ENCODE measurements around the gene R3HDML.

Gene R3HDML

DNA sequence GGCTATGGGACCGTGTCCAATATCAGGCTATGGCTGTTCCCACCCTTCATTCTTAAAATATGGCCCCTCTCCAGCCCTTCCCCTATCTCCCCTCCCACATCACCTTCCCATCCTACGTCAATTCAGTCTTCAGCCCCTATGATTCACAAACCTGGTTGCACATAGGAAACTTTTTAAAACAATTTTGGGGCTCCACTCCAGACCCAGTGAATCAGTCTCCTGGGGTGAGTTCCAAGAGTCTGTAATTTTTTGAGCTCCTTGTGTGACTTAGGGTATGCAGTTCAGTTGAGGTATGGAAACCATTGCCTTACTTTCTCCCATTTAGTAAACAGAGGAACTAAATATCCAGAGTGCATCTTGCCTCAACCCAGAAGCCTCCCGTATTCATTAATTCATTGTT lies 24.2 kb downstream of the R3HDML start:
- no peak overlapping the region for H3K4me3 ChIP-seq (ENCODE audit: low read depth, low read length)

DNA sequence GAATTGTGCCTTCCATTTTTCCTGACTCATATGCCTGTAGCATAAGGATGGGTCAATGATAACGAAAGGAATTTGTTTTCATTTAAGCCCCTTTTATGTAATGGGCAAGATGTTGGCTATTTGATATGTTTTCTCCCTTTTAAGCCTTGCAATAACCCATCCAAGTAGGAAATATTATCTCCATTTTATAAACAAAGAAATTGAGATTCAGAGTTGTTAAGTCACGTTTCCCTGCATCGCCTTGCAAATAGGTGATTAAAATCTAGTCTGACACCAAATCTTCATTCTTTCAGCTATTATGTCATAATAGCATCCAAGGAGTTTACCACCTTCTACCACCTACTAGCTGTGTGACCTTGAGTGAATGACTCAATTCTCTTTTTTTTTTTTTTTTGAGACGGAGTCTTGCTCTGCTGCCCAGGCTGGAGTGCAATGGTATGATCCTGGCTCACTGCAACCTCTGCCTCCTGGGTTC lies 25.7 kb downstream of the R3HDML start:
- no peak overlapping the region for H3K4me3 ChIP-seq (ENCODE audit: low read depth, low read length)

DNA sequence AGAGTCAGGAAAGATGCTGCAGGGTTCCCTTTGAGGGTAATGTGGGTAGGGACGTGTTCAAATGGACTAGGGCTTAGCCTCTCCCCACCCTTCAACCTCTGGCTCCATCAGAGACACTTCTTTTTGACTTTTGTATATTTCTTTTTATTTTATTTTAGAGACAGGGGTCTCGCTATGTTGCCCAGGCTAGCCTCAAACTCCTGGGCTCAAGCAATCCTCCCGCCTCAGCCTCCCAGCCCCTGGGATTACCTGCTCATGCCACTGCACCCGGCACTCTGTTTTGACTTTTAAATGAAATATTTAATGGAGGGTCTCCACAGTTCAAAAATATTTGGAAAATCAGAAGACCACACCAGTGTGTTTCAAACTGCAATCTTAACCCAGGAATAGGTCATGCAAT lies 27.2 kb downstream of the R3HDML start:
- no peak overlapping the region for H3K4me3 ChIP-seq (ENCODE audit: low read depth, low read length)

DNA sequence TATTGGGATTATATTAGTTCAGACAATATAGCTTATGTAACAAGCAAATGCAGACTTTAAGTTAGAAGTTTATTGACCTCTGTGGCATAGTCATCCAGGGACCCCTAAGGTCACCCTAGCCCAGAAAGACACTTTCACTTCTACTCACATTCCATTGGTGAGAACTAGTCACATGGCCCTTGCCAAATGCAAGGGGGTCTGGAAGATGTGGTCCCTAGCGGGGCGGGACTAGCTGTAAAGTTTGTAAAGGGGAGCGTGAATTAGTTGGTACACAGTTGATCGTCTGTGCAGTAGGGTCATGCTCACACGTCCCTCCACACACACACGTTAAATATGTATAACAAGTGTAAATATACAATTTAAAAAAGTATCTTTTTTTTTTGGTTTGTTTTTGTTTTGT lies 27.9 kb downstream of the R3HDML start:
- no peak overlapping the region for H3K4me3 ChIP-seq (ENCODE audit: low read depth, low read length)

DNA sequence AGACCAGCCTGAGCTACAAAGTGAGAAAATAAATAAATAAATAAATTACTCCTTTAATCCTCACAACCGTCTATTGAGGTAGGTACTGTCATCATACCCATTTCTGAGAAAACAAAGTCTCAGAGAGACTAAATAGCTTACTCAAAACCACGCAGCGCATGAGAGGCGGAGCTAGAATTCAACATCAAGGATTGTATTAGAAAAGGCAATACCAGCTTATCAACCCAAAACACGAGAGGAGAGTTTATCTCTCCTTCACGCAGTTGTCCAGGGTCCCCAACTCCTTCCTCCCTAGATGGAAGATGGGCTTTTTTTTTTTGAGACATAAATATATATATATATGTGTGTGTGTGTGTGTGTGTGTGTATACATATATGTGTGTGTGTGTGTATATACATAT lies 30.9 kb downstream of the R3HDML start:
- H3K4me3 ChIP-seq (ENCODE audit: low read depth, low read length), result no peak overlapping the region

DNA sequence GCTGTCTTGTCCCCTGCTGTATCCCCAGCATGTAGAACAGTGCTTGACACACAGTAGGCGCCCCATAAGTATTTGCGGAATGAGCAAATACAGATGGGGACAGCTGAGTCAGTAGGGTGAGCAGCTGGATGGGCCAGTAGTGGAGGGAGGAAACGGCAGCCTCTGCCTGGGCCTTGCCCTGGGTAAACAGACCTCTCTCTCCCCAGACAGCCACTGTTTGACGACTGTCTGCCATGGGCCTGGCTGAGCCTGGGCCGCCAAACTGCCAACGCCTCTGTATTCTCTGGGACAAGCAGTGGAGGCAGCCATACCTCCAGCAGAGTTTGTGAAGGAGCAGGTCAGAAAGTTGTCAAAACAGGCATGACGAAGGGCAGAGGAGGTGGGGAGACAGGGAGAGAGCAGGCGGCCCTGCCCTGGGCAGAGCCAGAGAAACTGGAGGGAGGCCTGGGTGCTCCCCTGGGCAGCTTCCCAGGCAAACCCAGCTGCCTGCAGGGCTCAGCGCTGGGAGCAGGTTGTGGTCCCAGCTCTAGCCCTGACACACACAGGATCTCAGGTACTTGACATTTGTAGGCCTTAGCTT lies 33.9 kb downstream of the R3HDML start:
- H3K4me3 ChIP-seq (ENCODE audit: low read depth, low read length), result no peak overlapping the region

DNA sequence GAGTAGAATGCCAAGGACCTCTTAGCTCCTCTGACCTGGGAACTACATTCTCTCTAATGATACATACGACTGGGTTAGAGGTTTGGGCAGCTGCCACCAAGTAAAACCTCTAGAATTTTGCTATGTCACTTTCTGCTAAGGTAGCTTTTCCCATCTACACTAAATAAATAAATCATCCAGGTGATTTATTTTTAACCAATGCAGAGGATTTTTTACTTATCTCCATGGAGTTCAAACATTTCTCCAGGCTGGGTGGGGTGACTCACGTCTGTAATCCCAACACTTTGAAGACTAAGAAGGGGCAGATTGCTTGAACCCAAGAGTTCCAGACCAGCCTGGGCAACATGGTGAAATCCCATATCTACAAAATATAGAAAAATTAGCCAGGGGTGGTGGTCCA lies 45.8 kb downstream of the R3HDML start:
- no peak overlapping the region for H3K4me3 ChIP-seq (ENCODE audit: low read depth, low read length)

DNA sequence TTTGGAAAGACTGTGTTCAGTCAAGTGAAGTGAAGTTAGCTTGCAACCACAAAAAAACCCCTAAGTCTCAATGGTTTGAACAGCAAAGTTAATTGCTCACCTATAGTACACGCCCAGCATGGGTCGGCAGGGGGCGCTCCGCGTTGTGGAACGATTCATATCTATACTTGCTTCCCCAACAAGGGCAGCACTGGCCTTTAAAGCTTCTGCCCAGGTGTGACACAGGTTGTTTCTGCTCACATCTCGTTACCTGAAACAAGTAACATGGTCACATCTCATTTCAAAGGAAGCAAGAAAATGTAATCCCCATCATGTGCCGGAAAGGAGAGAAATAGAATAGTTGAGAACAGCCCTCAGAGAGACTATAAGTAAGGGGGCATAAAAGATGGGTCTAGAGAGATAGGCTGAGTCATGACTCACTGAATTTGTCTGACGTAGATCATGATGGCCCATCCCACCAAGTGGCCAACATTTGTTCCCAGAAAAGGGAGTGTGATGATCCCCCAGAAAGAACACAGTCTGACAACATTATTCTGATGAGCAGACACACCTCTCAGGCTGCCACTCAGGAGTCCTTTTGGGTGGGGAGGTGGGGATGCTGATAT lies 47.7 kb downstream of the R3HDML start:
- H3K4me3 ChIP-seq (ENCODE audit: low read depth, low read length), result no peak overlapping the region

DNA sequence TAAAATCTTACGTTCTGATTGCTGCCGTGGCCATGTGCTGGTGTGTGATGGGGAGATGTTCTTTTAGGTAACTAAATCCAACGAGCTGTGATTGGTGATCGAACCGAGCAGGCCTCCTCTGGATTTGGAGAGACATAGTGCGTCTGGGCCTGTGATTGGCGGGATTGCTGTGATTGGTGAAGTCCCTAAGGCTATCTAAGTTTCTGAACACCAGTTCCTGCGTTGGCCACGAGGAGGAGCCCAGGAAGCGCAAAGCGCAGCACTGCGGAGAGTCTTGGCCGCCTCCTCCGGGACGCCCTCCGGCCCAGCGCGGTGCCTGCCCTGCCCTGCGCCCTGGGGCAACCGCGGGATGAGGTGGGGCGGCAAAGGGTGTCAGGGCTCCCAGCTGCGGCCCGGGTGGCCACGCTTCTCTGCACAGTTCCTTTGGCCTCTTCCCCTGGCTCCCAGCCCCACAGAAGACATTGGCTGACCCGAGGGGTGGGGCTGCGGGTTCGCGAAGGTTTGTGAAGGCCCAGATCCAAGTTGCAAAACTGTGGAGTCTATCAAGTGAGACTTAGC lies 51.7 kb downstream of the R3HDML start:
- peak overlapping the region; percentile 8 for H3K4me3 ChIP-seq (ENCODE audit: low read depth, low read length)

DNA sequence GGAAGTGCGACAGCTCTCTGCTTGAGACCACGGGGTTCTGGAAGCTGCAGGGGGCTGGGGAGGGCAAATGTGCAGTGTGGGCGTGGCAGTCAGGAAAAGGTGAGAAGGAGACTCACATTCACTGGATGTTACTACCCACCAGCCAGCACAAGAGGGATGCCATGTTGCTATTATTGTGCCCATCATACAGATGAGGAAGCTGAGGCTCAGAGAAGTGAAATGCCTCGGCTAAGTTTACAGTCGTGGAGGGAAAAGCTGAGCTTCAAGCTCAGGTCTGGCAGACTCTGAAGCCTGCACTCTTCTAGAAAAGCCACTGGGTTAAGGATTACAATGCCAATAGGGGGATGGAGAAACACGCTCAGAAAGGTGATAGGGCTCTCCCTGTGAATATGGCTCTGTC lies 53.0 kb downstream of the R3HDML start:
- H3K4me3 ChIP-seq (ENCODE audit: low read depth, low read length), result no peak overlapping the region

DNA sequence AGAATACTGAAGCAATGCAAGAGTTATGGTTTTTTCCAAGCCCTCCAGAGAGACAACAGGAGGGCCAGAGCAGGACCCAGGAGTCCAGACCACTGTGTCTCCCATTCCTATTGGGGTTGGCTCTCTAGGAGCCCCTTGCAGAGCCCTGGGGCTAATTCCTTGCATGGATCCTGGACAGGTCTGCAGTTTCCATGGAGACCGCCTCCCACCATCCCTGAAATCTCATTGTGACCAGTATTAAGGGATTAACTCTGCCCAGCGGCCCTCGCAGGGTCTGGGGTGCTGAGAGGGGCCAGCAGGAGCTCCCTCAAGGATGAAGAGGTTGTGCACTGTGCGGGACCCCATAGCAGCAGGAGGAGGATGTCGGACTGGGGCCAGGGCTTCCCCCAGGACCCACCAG lies 53.4 kb downstream of the R3HDML start:
- no peak overlapping the region for H3K4me3 ChIP-seq (ENCODE audit: low read depth, low read length)

DNA sequence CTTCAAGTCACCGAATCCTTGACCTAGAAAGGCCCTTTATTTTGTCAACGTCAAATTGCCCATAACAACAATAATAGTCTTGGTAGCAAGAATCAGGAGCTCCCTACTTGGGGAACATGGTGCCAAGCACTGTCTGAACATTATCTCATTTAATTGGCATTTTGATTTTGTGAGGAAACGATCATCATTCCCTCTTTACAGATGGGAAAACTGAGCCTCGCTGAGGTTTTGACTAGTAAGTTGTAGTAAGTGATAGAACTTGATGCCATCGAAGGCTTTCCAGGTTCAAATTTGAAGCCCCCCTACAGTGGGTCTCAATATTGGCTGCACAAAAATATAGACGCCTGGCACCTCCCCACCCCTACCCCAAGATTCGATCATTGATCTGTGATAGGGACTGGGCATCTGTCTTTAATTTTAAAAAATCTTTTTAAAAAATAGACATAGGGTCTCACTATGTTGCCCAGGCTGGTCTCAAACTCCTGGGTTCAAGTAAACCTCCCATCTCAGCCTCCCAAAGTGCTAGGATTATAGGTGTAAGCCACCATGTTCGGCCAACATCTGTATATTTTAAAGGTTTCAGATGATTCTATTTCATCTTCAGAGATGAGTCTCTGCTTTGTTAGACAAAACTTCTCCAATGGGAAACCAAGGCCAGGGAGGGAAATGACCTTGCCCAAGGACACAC lies 55.4 kb downstream of the R3HDML start:
- H3K4me3 ChIP-seq (ENCODE audit: low read depth, low read length), result no peak overlapping the region

DNA sequence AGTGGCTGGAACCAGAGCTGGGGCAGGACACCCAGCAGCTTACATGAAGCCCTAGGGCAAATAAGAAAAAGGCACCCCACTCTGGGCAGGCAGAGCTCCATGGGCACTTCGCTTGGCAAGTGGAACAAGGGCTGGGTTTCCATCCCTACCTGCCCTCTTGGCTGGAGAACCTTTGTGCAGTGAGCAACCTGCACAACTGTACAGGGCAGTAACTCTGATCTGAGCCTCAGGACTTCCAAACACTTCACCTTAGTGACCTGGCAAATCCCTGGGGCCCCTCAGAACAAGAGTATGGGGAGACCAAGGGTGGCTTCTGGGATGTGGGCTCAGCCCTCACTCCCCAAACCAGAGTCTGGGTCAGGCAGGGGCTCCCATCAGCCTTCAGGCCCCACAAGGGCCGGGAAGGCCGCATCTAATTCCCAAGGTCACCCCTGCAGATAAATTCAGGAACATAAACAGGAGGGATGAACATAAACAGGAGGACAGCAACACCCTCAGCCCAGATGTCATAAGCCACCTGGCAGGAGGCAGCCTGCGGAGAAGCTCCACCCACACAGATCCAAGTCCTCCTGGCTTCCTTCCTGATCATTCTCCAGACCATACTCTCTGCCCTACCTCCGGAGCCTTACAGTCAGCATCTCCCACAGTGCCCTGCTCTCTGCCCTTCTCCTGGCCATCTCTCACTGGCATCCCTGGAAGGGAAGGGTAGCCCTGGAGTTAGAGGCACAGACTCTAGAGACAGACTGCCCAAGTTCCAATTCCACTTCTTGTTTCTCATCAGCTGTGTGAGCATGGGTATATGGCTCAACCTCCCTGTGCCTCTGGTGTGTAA lies 56.1 kb downstream of the R3HDML start:
- H3K4me3 ChIP-seq (ENCODE audit: low read depth, low read length), result no peak overlapping the region

DNA sequence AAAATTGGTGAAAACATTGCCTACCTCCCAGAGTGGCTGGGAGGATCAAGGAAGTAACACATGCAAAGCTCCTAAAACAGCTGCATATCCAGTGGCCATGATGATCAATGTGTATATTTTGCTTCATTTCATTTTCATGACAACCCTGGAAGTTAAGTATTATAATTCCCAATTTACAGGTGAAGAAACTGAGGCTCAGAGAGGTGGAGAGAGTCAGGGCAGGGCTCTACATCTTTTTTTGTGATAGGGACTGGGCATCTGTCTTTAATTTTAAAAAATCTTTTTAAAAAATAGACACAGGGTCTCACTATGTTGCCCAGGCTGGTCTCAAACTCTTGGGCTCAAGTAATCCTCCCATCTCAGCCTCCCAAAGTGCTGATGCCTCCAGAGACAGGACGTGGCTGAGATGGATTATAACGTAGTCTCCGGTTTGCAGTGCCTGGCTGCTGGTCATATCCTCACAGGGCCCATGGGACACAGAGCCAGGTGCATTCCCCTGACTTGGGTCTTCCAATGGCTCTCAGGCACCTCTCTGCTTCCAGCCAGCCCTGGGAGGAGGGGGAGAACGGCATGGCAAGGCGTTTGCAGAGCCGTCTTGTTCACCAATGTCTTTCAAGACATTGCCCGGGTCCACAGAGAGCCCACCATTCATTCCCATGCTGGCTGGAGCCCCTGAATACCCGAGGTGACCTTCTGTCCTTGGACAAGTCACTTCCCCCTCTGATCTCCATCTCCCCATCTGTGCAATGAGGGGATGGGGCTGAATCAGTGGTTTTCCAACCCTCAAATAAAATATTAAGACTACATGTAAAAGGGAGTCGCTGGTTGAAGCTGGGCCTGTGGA lies 57.0 kb downstream of the R3HDML start:
- H3K4me3 ChIP-seq (ENCODE audit: low read depth, low read length), result no peak overlapping the region

DNA sequence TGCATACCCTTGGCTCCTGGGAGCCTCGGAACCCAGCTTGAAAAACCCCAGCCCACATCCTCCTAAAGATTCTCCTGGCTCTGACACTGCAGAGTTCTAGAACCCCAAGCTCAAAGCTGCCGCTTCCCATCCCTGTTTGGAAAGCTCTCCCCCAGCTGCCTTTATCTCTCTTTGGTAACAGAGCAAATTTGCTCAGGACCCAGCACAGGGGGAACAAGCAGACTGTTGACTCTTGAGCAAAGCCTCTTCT lies 57.5 kb downstream of the R3HDML start:
- H3K4me3 ChIP-seq (ENCODE audit: low read depth, low read length), result no peak overlapping the region

DNA sequence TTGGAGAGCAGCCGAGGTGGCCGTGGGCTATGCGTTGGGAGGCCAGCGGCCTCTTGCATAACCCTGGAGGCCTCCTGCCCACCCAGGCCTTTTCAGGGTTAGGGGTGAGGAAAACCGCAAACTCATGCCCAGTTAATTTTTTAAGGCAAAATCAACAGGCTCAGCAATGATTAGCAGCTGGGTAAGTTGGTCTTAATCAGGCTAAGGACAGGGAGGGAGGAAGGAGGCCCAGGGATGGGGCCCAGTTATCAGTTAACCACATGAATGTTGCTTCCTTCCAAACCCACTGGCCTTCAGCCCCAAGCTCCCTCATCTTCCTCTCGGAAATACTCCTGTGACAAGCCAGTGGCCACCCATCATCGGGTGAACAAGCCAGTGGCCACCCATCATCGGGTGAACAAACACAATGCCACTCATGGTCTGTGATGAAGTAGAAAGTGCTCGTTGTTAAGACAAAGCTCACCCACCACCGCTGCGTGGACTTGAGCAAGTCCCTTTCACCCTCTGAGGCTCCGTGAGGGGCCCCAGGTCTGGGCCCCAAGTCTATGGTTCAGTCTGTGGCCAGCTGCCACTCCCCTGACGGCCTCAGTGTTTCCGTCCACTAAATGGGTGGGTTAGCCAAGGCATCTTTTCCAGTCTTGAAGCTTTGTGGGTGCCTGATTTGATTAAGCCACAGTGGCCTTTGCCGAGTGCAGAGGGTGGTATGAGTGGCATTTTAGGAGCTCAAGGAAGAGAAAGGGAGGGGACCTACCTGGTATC lies 58.0 kb downstream of the R3HDML start:
- H3K4me3 ChIP-seq (ENCODE audit: low read depth, low read length), result no peak overlapping the region

DNA sequence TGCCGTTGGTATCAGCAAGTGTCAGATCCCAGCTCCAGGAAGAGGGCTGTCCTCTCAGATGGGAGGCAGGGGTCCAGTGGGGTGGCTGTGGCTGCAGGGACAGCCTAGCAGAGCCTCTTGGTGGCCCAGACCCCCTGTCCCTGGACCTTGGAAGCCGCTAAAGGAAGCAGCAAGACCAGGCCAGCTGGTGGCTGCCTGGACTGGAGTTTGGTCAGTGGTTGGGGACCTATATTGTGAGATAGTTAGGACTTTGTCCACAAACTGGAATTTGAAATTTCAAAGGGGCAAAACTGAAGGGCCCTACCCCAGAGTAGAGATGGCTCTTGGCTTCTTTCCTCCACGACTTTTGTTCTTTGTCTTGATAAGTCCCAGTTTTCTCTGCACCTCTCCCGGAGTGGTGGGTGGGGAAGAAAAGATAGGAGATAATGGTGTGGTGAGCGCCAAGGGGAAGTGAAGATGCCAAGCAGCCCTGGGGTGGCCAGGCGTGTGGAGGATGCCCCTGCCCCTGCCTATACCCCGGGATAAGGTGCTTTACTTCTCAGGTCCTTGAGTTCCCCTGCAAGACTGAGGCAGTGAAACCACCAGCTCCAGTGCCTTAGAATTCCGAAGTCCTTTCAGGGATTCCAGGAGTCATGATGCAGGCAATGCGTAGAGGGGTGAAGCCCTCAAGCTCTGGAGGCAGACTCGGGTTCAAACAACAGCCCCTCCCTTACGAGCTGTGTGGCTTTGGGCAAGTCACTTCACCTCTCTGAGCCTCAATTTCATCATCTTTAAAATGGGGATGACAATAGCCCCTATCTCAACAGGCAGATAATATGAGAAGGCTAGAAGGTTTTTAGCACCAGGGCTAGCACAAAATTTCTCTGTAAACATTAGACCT lies 58.9 kb downstream of the R3HDML start:
- no peak overlapping the region for H3K4me3 ChIP-seq (ENCODE audit: low read depth, low read length)

DNA sequence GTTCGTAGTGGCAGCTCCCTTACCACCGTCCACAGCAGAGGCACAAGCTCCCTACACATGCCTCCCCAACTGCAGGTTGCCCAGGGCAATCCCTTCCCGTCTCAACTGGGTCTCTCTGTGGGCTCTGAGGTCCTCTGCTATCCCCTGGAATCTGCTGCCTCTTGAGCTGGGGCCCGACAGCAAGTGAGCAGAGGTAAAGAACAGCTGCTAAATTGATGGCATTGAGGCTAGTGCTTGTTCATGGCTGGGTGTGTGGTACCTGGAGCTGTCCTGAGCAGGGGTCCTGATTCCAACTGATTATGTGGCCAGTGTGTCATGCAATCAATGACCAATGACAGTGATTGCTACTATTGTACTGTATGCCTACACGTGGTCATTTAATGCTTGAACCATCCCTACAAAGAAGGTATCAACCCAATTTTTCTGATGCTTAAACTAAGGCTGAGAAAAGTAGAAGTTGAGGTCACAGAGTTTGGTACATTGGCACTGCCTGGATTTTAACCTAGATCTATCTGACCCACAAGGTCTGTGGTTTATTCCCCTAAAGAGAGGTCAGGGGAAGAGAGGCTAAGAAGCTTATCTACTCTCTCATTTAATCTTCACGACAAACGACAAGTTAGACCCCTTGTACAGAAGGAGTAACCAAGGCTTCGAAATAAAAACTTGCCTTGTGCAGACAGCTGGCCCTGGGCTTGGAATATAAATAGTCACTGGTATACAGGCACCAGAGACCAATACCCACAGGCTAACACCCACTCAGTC lies 59.7 kb downstream of the R3HDML start:
- H3K4me3 ChIP-seq (ENCODE audit: low read depth, low read length), result no peak overlapping the region
